GM23338 (cell line): ENCODE results near the gene SLC25A22. TPM values are rescaled to one million over a fixed set of nuclear protein-coding genes. Genes with fewer than 3 reads are reported as not detected.

ENCODE experiments used
- ATAC-seq: fragments of 200-7000 bp; cut with Tn5 transposase; 3 replicates; pipeline ENCODE4 v1.9.1; 2020
- DNase-seq: peaks from one replicate; pipeline ENCODE4 v3.0.0-alpha.2; 2015; ENCODE audit warnings: low spot score
- H2AFZ ChIP-seq: fragments of 200-600 bp; sonication (generic); 2 replicates; pipeline ENCODE4 v1.8.0; 2016; ENCODE audit warnings: antibody characterized with exemption, mild to moderate bottlenecking, moderate library complexity
- H3F3A ChIP-seq: fragments of 200-600 bp; sonication (generic); replicated peaks from 2 replicates; pipeline ENCODE4 v1.8.0; 2017; ENCODE audit warnings: antibody characterized with exemption, mixed run types, low read depth
- H3K27ac ChIP-seq: fragments of 200-600 bp; sonication (generic); 2 replicates; pipeline ENCODE4 v1.6.1; 2016; ENCODE audit warnings: low read depth
- H3K27me3 ChIP-seq: fragments of 200-600 bp; sonication (generic); 2 replicates; pipeline ENCODE4 v1.8.0; 2016; ENCODE audit warnings: mild to moderate bottlenecking, mixed run types, moderate library complexity; ENCODE audit not compliant: insufficient read depth
- H3K36me3 ChIP-seq: fragments of 200-600 bp; sonication (generic); 2 replicates; pipeline ENCODE4 v1.8.0; 2016; ENCODE audit warnings: mild to moderate bottlenecking; ENCODE audit not compliant: insufficient read depth
- H3K4me1 ChIP-seq: fragments of 200-600 bp; sonication (generic); 2 replicates; pipeline ENCODE4 v1.8.0; 2016; ENCODE audit warnings: mild to moderate bottlenecking, moderate library complexity; ENCODE audit not compliant: insufficient read depth
- H3K4me2 ChIP-seq: fragments of 200-600 bp; sonication (generic); 2 replicates; pipeline ENCODE4 v1.7.1; 2017; ENCODE audit warnings: mixed run types
- H3K4me3 ChIP-seq: fragments of 200-600 bp; sonication (generic); 2 replicates; pipeline ENCODE4 v1.6.1; 2016; ENCODE audit warnings: mixed run types
- H3K79me2 ChIP-seq: fragments of 200-600 bp; sonication (generic); replicated peaks from 2 replicates; pipeline ENCODE4 v1.8.0; 2017; ENCODE audit warnings: mild to moderate bottlenecking; ENCODE audit not compliant: insufficient read depth
- H3K9me2 ChIP-seq: fragments of 200-600 bp; sonication (generic); 2 replicates; pipeline ENCODE4 v1.8.0; 2017; ENCODE audit not compliant: insufficient read depth
- H4K20me1 ChIP-seq: fragments of 200-600 bp; sonication (generic); replicated peaks from 2 replicates; pipeline ENCODE4 v1.8.0; 2017; ENCODE audit warnings: mild to moderate bottlenecking; ENCODE audit not compliant: insufficient read depth
- H3K27ac Mint-ChIP-seq: 2 replicates; pipeline ENCODE4 v1.8.0; 2020; ENCODE audit warnings: inconsistent platforms, mild to moderate bottlenecking, moderate library complexity, mixed read lengths
- H3K27me3 Mint-ChIP-seq: 3 replicates; pipeline ENCODE4 v1.8.0; 2022; ENCODE audit warnings: low read depth, mild to moderate bottlenecking, moderate library complexity, mixed read lengths, inconsistent platforms; ENCODE audit not compliant: insufficient read depth, poor library complexity
- H3K36me3 Mint-ChIP-seq: 3 replicates; pipeline ENCODE4 v1.8.0; 2021; ENCODE audit warnings: low read depth, mild to moderate bottlenecking, inconsistent platforms, moderate library complexity, mixed read lengths
- H3K4me1 Mint-ChIP-seq: 3 replicates; pipeline ENCODE4 v1.8.0; 2020; ENCODE audit warnings: mild to moderate bottlenecking, inconsistent platforms, mixed read lengths
- H3K4me3 Mint-ChIP-seq: 3 replicates; pipeline ENCODE4 v1.8.0; 2021; ENCODE audit warnings: moderate library complexity, mild to moderate bottlenecking, inconsistent platforms, mixed read lengths
- H3K9me3 Mint-ChIP-seq: 3 replicates; pipeline ENCODE4 v1.8.0; 2020; ENCODE audit warnings: moderate library complexity, mild to moderate bottlenecking, inconsistent platforms, mixed read lengths
- CREB1 ChIP-seq: fragments of 250-450 bp; sonication (Bioruptor Pico); IDR thresholded peaks from 2 replicates; pipeline ENCODE4 v1.5.0; 2020; ENCODE audit warnings: low read depth, mild to moderate bottlenecking, moderate library complexity
- CTCF ChIP-seq, 2 experiments: fragments of 200-600 bp in 1 of 2; sonication (generic) in 1 of 2; conservative IDR thresholded peaks; 2 replicates each; pipeline versions ENCODE4 v1.5.1 to v1.6.1; 2016 to 2017; ENCODE audit warnings: antibody characterized with exemption in 2 of 2, low read depth in 2 of 2, mild to moderate bottlenecking in 2 of 2, moderate library complexity in 1 of 2
- ETS1 ChIP-seq: IDR thresholded peaks from 2 replicates; pipeline ENCODE4 v1.6.1; 2016; ENCODE audit warnings: antibody characterized with exemption
- EZH2 ChIP-seq: fragments of 200-600 bp; sonication (generic); IDR thresholded peaks from one replicate; pipeline ENCODE4 v1.8.0; 2017; ENCODE audit warnings: antibody characterized with exemption, mild to moderate bottlenecking, low read depth; ENCODE audit not compliant: unreplicated experiment
- EZH2phosphoT487 ChIP-seq: fragments of 200-600 bp; sonication (generic); IDR thresholded peaks from one replicate; pipeline ENCODE4 v1.8.1; 2018; ENCODE audit warnings: antibody characterized with exemption; ENCODE audit not compliant: unreplicated experiment
- JUNB ChIP-seq: IDR thresholded peaks from one replicate; pipeline ENCODE4 v1.6.1; 2016; ENCODE audit warnings: antibody characterized with exemption; ENCODE audit not compliant: unreplicated experiment
- NANOG ChIP-seq: IDR thresholded peaks from 2 replicates; pipeline ENCODE4 v1.6.1; 2016; ENCODE audit warnings: antibody characterized with exemption, borderline replicate concordance
- POLR2AphosphoS5 ChIP-seq: IDR thresholded peaks from 2 replicates; pipeline ENCODE4 v1.6.1; 2016; ENCODE audit warnings: antibody characterized with exemption, low read depth
- REST ChIP-seq: IDR thresholded peaks from one replicate; pipeline ENCODE4 v1.6.1; 2018; ENCODE audit warnings: antibody characterized with exemption; ENCODE audit not compliant: unreplicated experiment
- STAT1 ChIP-seq: IDR thresholded peaks from one replicate; pipeline ENCODE4 v1.6.1; 2016; ENCODE audit warnings: antibody characterized with exemption; ENCODE audit not compliant: unreplicated experiment
- ZNF114 ChIP-seq: fragments of 250-450 bp; sonication (Bioruptor Pico); IDR thresholded peaks from 2 replicates; pipeline ENCODE4 v1.5.0; 2020; ENCODE audit warnings: mild to moderate bottlenecking, moderate library complexity
- ZNF331 ChIP-seq: fragments of 250-450 bp; sonication (Bioruptor Pico); IDR thresholded peaks from 2 replicates; pipeline ENCODE4 v1.5.0; 2020; ENCODE audit warnings: low read depth, mild to moderate bottlenecking, moderate library complexity
- ZNF462 ChIP-seq: fragments of 250-450 bp; sonication (Bioruptor Pico); IDR thresholded peaks from 2 replicates; pipeline ENCODE4 v1.5.0; 2020; ENCODE audit warnings: mild to moderate bottlenecking, moderate library complexity
- polyA plus RNA-seq: library from polyadenylated mRNA; unstranded; fragments of >200 nt; fragmentation: Nextera tagmentation; extraction: Ambion mirVana; gene quantifications from 2 replicates; pipeline ENCODE4 v1.2.1, GENCODE V29; 2016
- total RNA-seq: library from RNA; depleted of rRNA; stranded (reverse); fragments of >200 nt; shearing (Covaris generic); gene quantifications from 2 replicates; pipeline ENCODE4 v1.2.3, GENCODE V29; 2014

Gene SLC25A22
- total and polyA plus RNA-seq, 2 experiments from 2014 or later, result 21.0 to 46.4 TPM

GRCh38 chr11:802693-803466 is 4.8 kb upstream of the SLC25A22 start:
- Mint-ChIP-seq H3K36me3 (peaks cover 2% of the 10 kb centered on the region; the same call in 1 of the 3 replicates), H3K4me1 (peaks cover 5% of the 10 kb centered on the region; the same call in 2 of the 3 replicates), H3K9me3 (no peaks in the 10 kb centered on the region), H3K27ac (no peak overlapping the region), H3K4me3 (no peak overlapping the region), H3K27me3 (peaks cover 13% of the 10 kb centered on the region)
- ATAC-seq (no peak), DNase-seq (no peak)
- H3K27ac ChIP-seq, result no peak overlapping the region
- no peaks in the 10 kb centered on the region for H3K36me3 ChIP-seq
- no peak overlapping the region for H3K4me2 ChIP-seq
- no peaks in the 10 kb centered on the region for H3K9me2 ChIP-seq
- peaks cover 22% of the 10 kb centered on the region; the same call in 1 of the 2 replicates for H3F3A ChIP-seq
- peaks cover 6% of the 10 kb centered on the region for H3K79me2 ChIP-seq
- no peak overlapping the region for H2AFZ ChIP-seq
- peaks cover 7% of the 10 kb centered on the region; the same call in 1 of the 2 replicates for H3K4me1 ChIP-seq
- TF ChIP-seq JUNB, result no peak
- no peak for TF ChIP-seq STAT1
- TF ChIP-seq ZNF462, result no peak
- no peak for TF ChIP-seq ZNF114
- TF ChIP-seq CTCF (conservative IDR thresholded peaks at IDR 0.05; ENCODE audit: low read depth in 2 of 2), result no peak
- TF ChIP-seq REST, result no peak
- TF ChIP-seq ETS1, result no peak
- TF ChIP-seq POLR2AphosphoS5, result no peak
- TF ChIP-seq EZH2phosphoT487, result no peak
- TF ChIP-seq CREB1 (CRISPR knock-in tag), result no peak
- TF ChIP-seq NANOG, result no peak
- no peak for TF ChIP-seq ZNF331 (CRISPR knock-in tag)
- TF ChIP-seq EZH2, result no peak
- no peaks in the 10 kb centered on the region for H4K20me1 ChIP-seq
- H3K4me3 ChIP-seq, result no peak overlapping the region
- H3K27me3 ChIP-seq, result no peaks in the 10 kb centered on the region
